T-helper 2 cell treated with Interferon-gamma antibody and Interleukin-4, amounts not matched to agents 100 ng/mL and 5 ng/mL, for 36 hours (primary cell): Measurements from ENCODE around the gene HYKK. TPM values are rescaled to one million over a fixed set of nuclear protein-coding genes. Genes with fewer than 3 reads are reported as not detected.

ENCODE experiments used
- total RNA-seq: library from RNA; stranded (reverse); gene quantifications from 2 replicates; pipeline ENCODE4 v1.2.3, GENCODE V29; 2022

HYKK gene
- total RNA-seq, 1 donor from 2014 or later = 1.2 TPM

Other genes starting within 250 kb of the HYKK start
- gene DNAJA4, start 243.0 kb upstream of the HYKK start, total RNA-seq = 39.2 and 39.5 TPM in 2 replicates
- gene SKIC8, start 208.0 kb upstream of the HYKK start, total RNA-seq = 46.0 and 46.2 TPM in 2 replicates
- gene CRABP1, start 167.2 kb upstream of the HYKK start, total RNA-seq = 0.52 TPM in 1 of 2 replicates, not detected in the other
- gene IREB2, start 69.4 kb upstream of the HYKK start, total RNA-seq = 72.8 and 78.6 TPM in 2 replicates
- gene PSMA4, start 32.9 kb downstream of the HYKK start, total RNA-seq = 292 TPM in 2 replicates
- 3.8 and 5.0 TPM in 2 replicates for gene CHRNA5, start 57.9 kb downstream of the HYKK start, total RNA-seq
- not detected in 2 replicates for gene CHRNA3, start 113.4 kb downstream of the HYKK start, total RNA-seq
- not detected in 2 replicates for gene CHRNB4, start 133.6 kb downstream of the HYKK start, total RNA-seq